GM18868 (cell line): ENCODE data around the gene ATP6V1A.

Experiments
- ATAC-seq: cut with Tn5 transposase; IDR thresholded peaks from one replicate; pipeline ENCODE4 v1.9.1; 2021; ENCODE audit warnings: mild to moderate bottlenecking, moderate library complexity; ENCODE audit not compliant: unreplicated experiment

ATP6V1A gene

GRCh38 chr3:113746548-113747282 is at the start of gene ATP6V1A:
Gene ATP6V1A, plus strand, starts transcription at chr3:113747035. Its CDS starts 31,719 bp downstream, at chr3:113778754.
- peak; percentile 42 for ATAC-seq

- no peak for ATAC-seq
Measured at GRCh38 chr3:113697500-113698090, 49.2 kb upstream of the ATP6V1A start.

- ATAC-seq, result no peak
Measured at GRCh38 chr3:113698213-113698742, 48.6 kb upstream of the ATP6V1A start.

GRCh38 chr3:113698956-113699355 is 47.9 kb upstream of the ATP6V1A start:
- no peak for ATAC-seq

GRCh38 chr3:113707835-113708234 is 39.0 kb upstream of the ATP6V1A start:
- no peak for ATAC-seq

GRCh38 chr3:113712129-113712528 is 34.7 kb upstream of the ATP6V1A start:
- peak; percentile 42 for ATAC-seq

GRCh38 chr3:113714702-113715101 is 32.1 kb upstream of the ATP6V1A start:
- ATAC-seq, result no peak

GRCh38 chr3:113717308-113717707 is 29.5 kb upstream of the ATP6V1A start:
- no peak for ATAC-seq

- no peak for ATAC-seq
Measured at GRCh38 chr3:113717818-113718217, 29.0 kb upstream of the ATP6V1A start.

GRCh38 chr3:113719294-113719693 is 27.5 kb upstream of the ATP6V1A start:
- no peak for ATAC-seq

- ATAC-seq, result no peak
Measured at GRCh38 chr3:113719758-113720157, 27.1 kb upstream of the ATP6V1A start.

GRCh38 chr3:113721636-113722035 is 25.2 kb upstream of the ATP6V1A start:
- no peak for ATAC-seq

GRCh38 chr3:113728661-113729060 is 18.2 kb upstream of the ATP6V1A start:
- no peak for ATAC-seq

GRCh38 chr3:113730550-113730949 is 16.3 kb upstream of the ATP6V1A start:
- no peak for ATAC-seq

- no peak for ATAC-seq
Measured at GRCh38 chr3:113731694-113732093, 15.1 kb upstream of the ATP6V1A start.

GRCh38 chr3:113736548-113737089 is 10.2 kb upstream of the ATP6V1A start:
- peak; percentile 61 for ATAC-seq

- no peak for ATAC-seq
Measured at GRCh38 chr3:113741086-113741485, 5.7 kb upstream of the ATP6V1A start.

GRCh38 chr3:113741620-113742019 is 5.2 kb upstream of the ATP6V1A start:
- ATAC-seq, result no peak

GRCh38 chr3:113743006-113743630 is 3.7 kb upstream of the ATP6V1A start:
- ATAC-seq, result no peak

- ATAC-seq, result peak; percentile 66
Measured at GRCh38 chr3:113744941-113745755, 1.7 kb upstream of the ATP6V1A start.
